Caco-2 (cell line): ENCODE measurements around the gene ABL1. TPM values are rescaled to one million over a fixed set of nuclear protein-coding genes. Genes with fewer than 3 reads are reported as not detected.

Source experiments
- BruUV-seq: library from RNA; stranded (reverse); fragments of 400-500 nt; replicated peaks from 2 replicates; lab custom pipeline; 2021; lab: Mats Ljungman, UMichigan
- CTCF ChIA-PET: fragments of 300-600 bp; sonication (Branson Sonifier 250); formaldehyde crosslinking; loops from one replicate; lab custom pipeline; 2022; ENCODE audit warnings: antibody characterized with exemption; lab: Charles Lee
- POLR2A ChIA-PET: fragments of 300-600 bp; sonication (Branson Sonifier 250); formaldehyde crosslinking; loops from one replicate; lab custom pipeline; 2022; ENCODE audit warnings: antibody characterized with exemption; lab: Charles Lee
- DNase-seq, 2 experiments: peaks; one replicate each; pipeline versions ENCODE4 v3.0.0 to v3.0.0-alpha.2; 2020 to 2022
- H3K27me3 ChIP-seq: replicated peaks from 2 replicates; pipeline ENCODE4 v1.6.0; 2011; ENCODE audit warnings: low read length; ENCODE audit not compliant: control insufficient read depth, insufficient read depth
- H3K36me3 ChIP-seq: 2 replicates; pipeline ENCODE4 v1.5.1; 2011; ENCODE audit warnings: low read length; ENCODE audit not compliant: control insufficient read depth, insufficient read depth
- H3K4me1 ChIP-seq: fragments of 250-450 bp; sonication (Bioruptor Pico); 2 replicates; pipeline ENCODE4 v1.5.1; 2020; ENCODE audit warnings: mild to moderate bottlenecking
- H3K4me3 ChIP-seq: 2 replicates; pipeline ENCODE4 v1.5.1; 2011; ENCODE audit warnings: low read depth, mild to moderate bottlenecking, control low read depth, low read length
- H3K9me3 ChIP-seq: fragments of 250-450 bp; sonication (Bioruptor Pico); 2 replicates; pipeline ENCODE4 v1.5.1; 2020; ENCODE audit warnings: mild to moderate bottlenecking, moderate library complexity
- H3K27ac Mint-ChIP-seq: one replicate; pipeline ENCODE4 v1.8.0; 2022; ENCODE audit warnings: mixed read lengths; ENCODE audit not compliant: unreplicated experiment
- H3K27me3 Mint-ChIP-seq: one replicate; pipeline ENCODE4 v1.8.0; 2022; ENCODE audit warnings: mixed read lengths; ENCODE audit not compliant: insufficient read depth, unreplicated experiment
- H3K36me3 Mint-ChIP-seq: one replicate; pipeline ENCODE4 v1.8.0; 2022; ENCODE audit warnings: mild to moderate bottlenecking, mixed read lengths; ENCODE audit not compliant: insufficient read depth, unreplicated experiment
- H3K4me1 Mint-ChIP-seq: one replicate; pipeline ENCODE4 v1.8.0; 2022; ENCODE audit warnings: low read depth, mixed read lengths; ENCODE audit not compliant: unreplicated experiment
- H3K4me3 Mint-ChIP-seq: one replicate; pipeline ENCODE4 v1.8.0; 2022; ENCODE audit warnings: mild to moderate bottlenecking, moderate library complexity, mixed read lengths; ENCODE audit not compliant: unreplicated experiment
- H3K9me3 Mint-ChIP-seq: one replicate; pipeline ENCODE4 v1.8.0; 2022; ENCODE audit warnings: mixed read lengths; ENCODE audit not compliant: unreplicated experiment
- intact Hi-C: fragments of 100-400 bp; cut with micrococcal nuclease; formaldehyde crosslinking; loops from one replicate; pipeline ENCODE4 v1.10.0; 2022; ENCODE audit not compliant: unreplicated experiment
- total RNA-seq: library from RNA; stranded (reverse); gene quantifications from 2 replicates; pipeline ENCODE4 v1.2.3, GENCODE V29; 2022
- TF ChIP-seq, protein P1 (sequence below), 2 experiments: fragments of 200-600 bp in 1 of 2; IDR thresholded peaks; 1 replicate in 1 of 2; 2 replicates in 1 of 2; pipeline versions ENCODE4 v1.5.1 to v1.8.0; 2011 to 2022; ENCODE audit warnings: antibody characterized with exemption in 1 of 2, control low read depth in 1 of 2, inconsistent platforms in 1 of 2, low read depth in 1 of 2, low read length in 1 of 2, mild to moderate bottlenecking in 1 of 2, moderate library complexity in 1 of 2; ENCODE audit not compliant: insufficient read depth in 1 of 2, severe bottlenecking in 1 of 2, unreplicated experiment in 1 of 2

The ABL1 gene
- total RNA-seq, 1 experiment from 2014 or later: 55.2 TPM

DNA sequence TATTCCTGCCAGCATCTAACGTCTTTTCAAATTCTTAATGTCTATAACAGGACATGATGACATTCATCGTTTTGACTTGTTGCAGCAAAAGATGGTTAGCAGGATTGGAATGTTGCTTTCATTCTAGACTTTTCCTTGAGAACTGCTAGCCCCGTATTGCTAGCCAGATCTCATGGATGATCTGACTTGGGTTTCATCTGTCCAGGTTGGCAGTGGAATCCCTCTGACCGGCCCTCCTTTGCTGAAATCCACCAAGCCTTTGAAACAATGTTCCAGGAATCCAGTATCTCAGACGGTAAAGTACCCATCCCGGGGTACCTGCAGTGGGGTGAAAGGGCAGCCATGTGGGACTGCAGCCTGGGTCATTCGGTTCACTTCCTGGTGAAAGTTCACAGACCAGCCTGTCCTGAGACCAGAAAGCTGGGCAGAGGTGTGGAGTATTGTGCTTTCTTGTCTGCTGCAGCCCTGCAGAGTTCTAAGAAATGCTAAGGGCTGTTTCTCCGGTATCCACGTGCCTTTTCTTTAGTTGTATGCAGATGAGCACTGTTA is 44.9 kb downstream of the ABL1 start:
- H3K4me1 Mint-ChIP-seq: no peaks in the 10 kb centered on the region
- TF ChIP-seq, protein P1, sequence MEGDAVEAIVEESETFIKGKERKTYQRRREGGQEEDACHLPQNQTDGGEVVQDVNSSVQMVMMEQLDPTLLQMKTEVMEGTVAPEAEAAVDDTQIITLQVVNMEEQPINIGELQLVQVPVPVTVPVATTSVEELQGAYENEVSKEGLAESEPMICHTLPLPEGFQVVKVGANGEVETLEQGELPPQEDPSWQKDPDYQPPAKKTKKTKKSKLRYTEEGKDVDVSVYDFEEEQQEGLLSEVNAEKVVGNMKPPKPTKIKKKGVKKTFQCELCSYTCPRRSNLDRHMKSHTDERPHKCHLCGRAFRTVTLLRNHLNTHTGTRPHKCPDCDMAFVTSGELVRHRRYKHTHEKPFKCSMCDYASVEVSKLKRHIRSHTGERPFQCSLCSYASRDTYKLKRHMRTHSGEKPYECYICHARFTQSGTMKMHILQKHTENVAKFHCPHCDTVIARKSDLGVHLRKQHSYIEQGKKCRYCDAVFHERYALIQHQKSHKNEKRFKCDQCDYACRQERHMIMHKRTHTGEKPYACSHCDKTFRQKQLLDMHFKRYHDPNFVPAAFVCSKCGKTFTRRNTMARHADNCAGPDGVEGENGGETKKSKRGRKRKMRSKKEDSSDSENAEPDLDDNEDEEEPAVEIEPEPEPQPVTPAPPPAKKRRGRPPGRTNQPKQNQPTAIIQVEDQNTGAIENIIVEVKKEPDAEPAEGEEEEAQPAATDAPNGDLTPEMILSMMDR (IDR thresholded peaks at IDR 0.05; ENCODE audit: insufficient read depth in 1 of 2, low read depth in 1 of 2, low read length in 1 of 2, severe bottlenecking in 1 of 2, unreplicated experiment in 1 of 2): no peak
- no peaks in the 10 kb centered on the region for H3K27me3 Mint-ChIP-seq
- H3K4me3 Mint-ChIP-seq: no peak overlapping the region
- no TSS peak for BruUV-seq
- ChIA-PET POLR2A (no interaction called here), CTCF (no interaction called here)
- H3K27me3 ChIP-seq: no peaks in the 10 kb centered on the region
- H3K27ac Mint-ChIP-seq: no peak overlapping the region
- H3K9me3 ChIP-seq: no peaks in the 10 kb centered on the region
- H3K9me3 Mint-ChIP-seq: no peaks in the 10 kb centered on the region
- intact Hi-C loops: no loop called here
- DNase-seq: no peak
- H3K36me3 Mint-ChIP-seq: peaks cover 85% of the 10 kb centered on the region
- H3K4me1 ChIP-seq: no peaks in the 10 kb centered on the region
- H3K36me3 ChIP-seq: peaks cover 3% of the 10 kb centered on the region
- no peak overlapping the region for H3K4me3 ChIP-seq

DNA sequence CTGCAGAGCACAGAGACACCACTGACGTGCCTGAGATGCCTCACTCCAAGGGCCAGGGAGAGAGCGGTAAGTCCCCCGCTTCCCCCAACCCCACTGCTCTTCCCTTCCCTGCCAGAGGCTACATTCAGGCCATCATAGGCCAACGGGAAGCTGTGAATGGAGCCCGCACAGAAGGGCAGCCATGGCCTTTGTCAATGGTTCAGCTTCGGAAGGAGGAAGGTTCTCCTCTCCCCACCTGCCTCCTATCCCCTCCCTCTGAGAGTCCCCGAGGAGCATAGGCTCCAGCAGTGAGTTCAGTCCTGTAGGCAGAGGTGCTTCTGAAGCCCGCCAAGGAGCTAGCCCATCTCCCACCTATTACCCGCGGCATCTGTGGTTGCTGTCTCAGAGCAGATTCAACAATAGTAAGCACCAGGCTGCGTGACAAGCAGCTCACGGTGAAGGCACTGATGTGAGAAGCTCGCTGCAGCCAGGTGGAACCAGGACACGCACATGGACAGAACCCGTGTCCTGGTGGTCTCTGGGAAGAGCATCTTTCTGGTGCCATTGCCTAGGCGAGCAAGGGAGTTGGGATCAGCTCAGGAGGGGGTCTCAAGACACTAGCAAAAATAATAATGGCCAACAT is 45.7 kb downstream of the ABL1 start:
- H3K27me3 ChIP-seq: no peaks in the 10 kb centered on the region
- no peaks in the 10 kb centered on the region for H3K9me3 ChIP-seq
- POLR2A ChIA-PET: no interaction called here
- CTCF ChIA-PET: interaction anchor here (0.5 kb wide), 2 partner anchors 9 to 140 kb away, joined by 3 to 4 read pairs; no protein-coding TSS in a partner anchor
- no TSS peak for BruUV-seq
- Mint-ChIP-seq H3K36me3 (peaks cover 87% of the 10 kb centered on the region), H3K9me3 (no peaks in the 10 kb centered on the region), H3K27ac (no peak overlapping the region), H3K4me1 (no peaks in the 10 kb centered on the region), H3K27me3 (no peaks in the 10 kb centered on the region), H3K4me3 (no peak overlapping the region)
- DNase-seq: no peak
- H3K4me1 ChIP-seq: no peaks in the 10 kb centered on the region
- H3K4me3 ChIP-seq: no peak overlapping the region
- intact Hi-C loops: no loop called here
- TF ChIP-seq, protein P1 (IDR thresholded peaks at IDR 0.05; ENCODE audit: insufficient read depth in 1 of 2, low read depth in 1 of 2, low read length in 1 of 2, severe bottlenecking in 1 of 2, unreplicated experiment in 1 of 2): no peak
- peaks cover 3% of the 10 kb centered on the region for H3K36me3 ChIP-seq

DNA sequence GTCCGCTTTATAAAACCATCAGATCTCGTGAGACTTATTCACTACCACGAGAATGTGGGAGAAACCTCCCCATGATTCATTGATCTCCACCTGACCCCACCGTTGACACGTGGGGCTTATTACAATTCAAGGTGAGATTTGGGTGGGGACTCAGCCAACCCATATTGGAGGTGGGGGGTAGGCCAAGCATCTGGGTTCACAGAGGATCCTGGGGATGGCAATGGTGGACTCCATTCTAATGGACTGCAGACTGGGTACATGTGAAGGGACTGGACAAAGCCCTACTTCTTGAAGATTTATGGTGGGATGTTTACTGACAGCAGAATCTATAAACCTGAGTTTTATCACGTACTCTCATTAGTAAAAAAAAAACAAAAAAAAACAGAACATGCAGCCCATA is 46.5 kb downstream of the ABL1 start:
- Histone ChIP-seq H3K27me3 (no peaks in the 10 kb centered on the region), H3K9me3 (no peaks in the 10 kb centered on the region), H3K36me3 (peaks cover 5% of the 10 kb centered on the region), H3K4me3 (no peak overlapping the region), H3K4me1 (no peaks in the 10 kb centered on the region)
- TF ChIP-seq, protein P1 (IDR thresholded peaks at IDR 0.05; ENCODE audit: insufficient read depth in 1 of 2, low read depth in 1 of 2, low read length in 1 of 2, severe bottlenecking in 1 of 2, unreplicated experiment in 1 of 2): no peak
- H3K27ac Mint-ChIP-seq: no peak overlapping the region
- H3K36me3 Mint-ChIP-seq: peaks cover 89% of the 10 kb centered on the region
- ChIA-PET POLR2A (no interaction called here), CTCF (no interaction called here)
- H3K4me1 Mint-ChIP-seq: no peaks in the 10 kb centered on the region
- no peak overlapping the region for H3K4me3 Mint-ChIP-seq
- intact Hi-C loops: no loop called here
- no TSS peak for BruUV-seq
- no peaks in the 10 kb centered on the region for H3K27me3 Mint-ChIP-seq
- no peak for DNase-seq
- H3K9me3 Mint-ChIP-seq: no peaks in the 10 kb centered on the region
